Activated CD8-positive, alpha-beta T cell treated with anti-CD3 and anti-CD28 coated beads, Interleukin-2, amount 10 ng/mL, durations not matched to agents 7 days and 5 days (primary cell): ENCODE results near the gene TNFAIP8L3. TPM values are rescaled to one million over a fixed set of nuclear protein-coding genes. Genes with fewer than 3 reads are reported as not detected.
"Not testable (repeated sequence)": the region's sequence is repeated elsewhere in the genome, so short reads cannot be mapped to it uniquely, and the experiment has no call there.

Experiments
- ATAC-seq: fragments of 150-1000 bp; cut with Tn5 transposase; one replicate; pipeline ENCODE4 v1.10.0; 2021; ENCODE audit warnings: moderate library complexity
- CTCF ChIA-PET: fragments of 350-600 bp; sonication (Branson Sonifier 250); formaldehyde crosslinking; loops from one replicate; lab custom pipeline; 2021; ENCODE audit warnings: antibody characterized with exemption; lab: Charles Lee
- POLR2A ChIA-PET: fragments of 350-600 bp; sonication (Branson Sonifier 250); formaldehyde crosslinking; loops from one replicate; lab custom pipeline; 2021; ENCODE audit warnings: antibody characterized with exemption; lab: Charles Lee
- DNase-seq: peaks from one replicate; pipeline ENCODE4 v3.0.0-alpha.2; 2020
- H3K27ac Mint-ChIP-seq: one replicate; pipeline ENCODE4 v1.8.0; 2021; ENCODE audit warnings: mild to moderate bottlenecking, mixed read lengths
- H3K27me3 Mint-ChIP-seq: one replicate; pipeline ENCODE4 v1.8.0; 2021; ENCODE audit warnings: low read depth, mixed read lengths
- H3K36me3 Mint-ChIP-seq: one replicate; pipeline ENCODE4 v1.8.0; 2021; ENCODE audit warnings: low read depth, mixed read lengths
- H3K4me1 Mint-ChIP-seq: one replicate; pipeline ENCODE4 v1.8.0; 2021; ENCODE audit warnings: low read depth, mixed read lengths
- H3K4me3 Mint-ChIP-seq: one replicate; pipeline ENCODE4 v1.8.0; 2021; ENCODE audit warnings: mild to moderate bottlenecking, mixed read lengths
- H3K9me3 Mint-ChIP-seq: one replicate; pipeline ENCODE4 v1.8.0; 2022; ENCODE audit warnings: mixed read lengths; ENCODE audit not compliant: insufficient read depth
- total RNA-seq, 2 experiments: library from RNA; stranded (reverse); gene quantifications; one replicate each; pipeline ENCODE4 v1.2.3, GENCODE V29; 2021

Gene TNFAIP8L3
- total RNA-seq, 2 experiments from 2014 or later = not detected

DNA sequence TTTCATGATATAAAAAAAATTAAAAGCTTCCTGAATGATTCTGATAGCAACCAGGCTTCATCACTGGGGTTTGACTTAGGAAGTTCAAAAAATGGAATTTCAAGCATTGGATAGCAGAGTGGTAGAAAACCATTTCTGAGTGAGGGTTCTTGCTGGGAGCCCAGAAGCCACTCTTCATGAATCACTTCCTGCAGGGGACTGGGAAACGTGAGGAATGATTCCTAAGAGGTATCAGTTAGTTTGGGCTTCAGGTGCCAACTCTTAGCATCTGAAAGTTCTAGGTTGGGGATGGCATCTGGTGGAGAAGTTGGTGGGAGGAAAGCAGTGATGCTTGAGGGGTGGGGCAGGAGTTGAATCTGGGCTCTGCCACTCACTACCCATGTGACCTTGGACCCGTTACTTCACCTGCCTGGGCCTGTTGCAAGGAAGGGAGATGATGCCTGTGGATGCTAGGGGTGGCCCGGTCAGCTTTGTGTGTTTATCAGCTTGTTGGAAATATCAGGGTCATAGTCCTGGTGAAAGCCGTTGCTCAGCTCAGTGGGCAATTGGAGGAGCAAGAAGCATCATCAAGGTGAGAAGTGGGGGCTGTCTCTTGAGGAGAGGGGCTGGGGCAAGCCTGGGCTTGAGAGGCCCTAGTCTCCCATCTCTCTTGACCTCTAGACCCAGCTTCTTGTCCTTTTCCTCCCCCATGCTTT, 37.0 kb upstream of the TNFAIP8L3 start:
- Mint-ChIP-seq H3K4me3 (no peak overlapping the region), H3K9me3 (no peaks in the 10 kb centered on the region), H3K36me3 (no peaks in the 10 kb centered on the region), H3K27ac (no peak overlapping the region), H3K4me1 (peaks cover 8% of the 10 kb centered on the region), H3K27me3 (peaks cover 30% of the 10 kb centered on the region)
- ATAC-seq (no peak), DNase-seq (no peak)
- CTCF ChIA-PET = no interaction called here
- POLR2A ChIA-PET = no interaction called here

DNA sequence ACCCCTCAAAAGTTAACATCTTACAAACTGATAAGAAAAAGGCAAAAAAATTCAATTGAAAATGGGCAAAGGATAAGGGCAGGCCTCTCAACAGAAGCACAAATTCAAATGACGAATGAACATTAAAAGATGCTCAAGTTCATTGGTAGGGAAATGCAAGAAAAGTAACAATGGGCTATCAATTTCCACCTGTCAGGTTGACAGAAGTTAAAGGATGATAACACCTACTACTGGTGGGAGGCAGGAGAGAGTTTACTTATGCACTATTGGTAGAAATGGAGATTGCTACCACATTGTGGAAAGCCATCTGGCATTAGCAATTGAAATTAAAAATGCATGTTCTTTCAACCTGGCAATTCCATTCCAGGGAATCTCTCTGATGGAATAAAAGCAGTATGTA, 35.6 kb upstream of the TNFAIP8L3 start:
- Mint-ChIP-seq H3K27me3 (peaks cover 29% of the 10 kb centered on the region), H3K4me3 (no peak overlapping the region), H3K9me3 (no peaks in the 10 kb centered on the region), H3K4me1 (peaks cover 13% of the 10 kb centered on the region), H3K36me3 (no peaks in the 10 kb centered on the region), H3K27ac (no peak overlapping the region)
- ChIA-PET POLR2A (no interaction called here), CTCF (no interaction called here)
- ATAC-seq = no peak
- DNase-seq = no peak

DNA sequence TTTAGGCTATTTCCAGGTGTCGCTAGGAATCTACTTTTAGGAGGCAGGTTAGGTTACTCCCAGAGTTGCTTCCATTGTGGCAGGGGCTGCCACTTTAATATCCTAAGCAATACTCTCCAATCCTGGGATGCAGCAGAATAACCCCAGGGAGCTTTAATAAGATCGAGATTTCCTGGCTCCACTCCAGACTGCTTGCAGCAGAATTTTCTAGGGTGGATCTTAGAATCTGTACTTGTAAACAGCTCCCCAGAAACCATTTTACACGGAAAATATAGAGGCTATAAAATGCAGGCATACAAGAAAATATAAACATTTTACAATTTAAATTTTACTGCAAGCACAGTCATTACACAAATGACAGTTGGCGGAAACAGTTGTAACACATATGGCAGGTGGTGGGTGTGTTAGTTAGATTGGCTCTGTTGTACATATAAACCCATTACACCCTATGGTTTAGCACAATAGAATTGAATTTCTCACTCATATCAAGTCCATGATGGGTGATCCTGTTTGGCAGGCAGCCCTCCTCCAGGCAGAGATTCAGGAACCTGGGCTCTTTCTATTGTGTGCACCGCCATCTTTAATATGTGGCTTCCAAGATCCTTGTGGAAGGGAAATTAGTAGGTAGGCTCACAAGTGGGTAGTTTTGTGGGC, 35.0 kb upstream of the TNFAIP8L3 start:
- Mint-ChIP-seq H3K36me3 (no peaks in the 10 kb centered on the region), H3K4me1 (peaks cover 13% of the 10 kb centered on the region), H3K9me3 (no peaks in the 10 kb centered on the region), H3K4me3 (no peak overlapping the region), H3K27me3 (peaks cover 29% of the 10 kb centered on the region), H3K27ac (no peak overlapping the region)
- ATAC-seq (no peak), DNase-seq (no peak)
- ChIA-PET CTCF (no interaction called here), POLR2A (no interaction called here)

DNA sequence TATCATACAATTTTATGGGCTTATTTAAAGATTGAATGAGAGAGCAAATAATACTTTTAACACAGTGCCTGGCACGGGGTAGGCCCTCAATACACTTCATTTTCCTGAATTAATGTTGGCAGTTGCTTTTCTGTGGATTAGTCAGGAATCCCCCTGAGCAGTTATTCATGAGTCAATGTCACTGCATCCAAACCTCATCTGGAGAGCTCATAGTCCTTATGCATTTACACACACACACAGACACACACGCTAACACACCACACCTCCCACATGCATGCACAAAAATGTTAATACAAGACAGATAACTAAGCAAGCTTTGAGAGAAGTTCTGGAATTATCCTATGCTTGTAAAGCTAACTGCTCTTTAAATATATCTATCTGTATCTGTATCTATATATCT, 34.0 kb upstream of the TNFAIP8L3 start:
- ATAC-seq (no peak), DNase-seq (no peak)
- Mint-ChIP-seq H3K4me1 (peaks cover 13% of the 10 kb centered on the region), H3K36me3 (no peaks in the 10 kb centered on the region), H3K27ac (no peak overlapping the region), H3K4me3 (no peak overlapping the region), H3K27me3 (peaks cover 22% of the 10 kb centered on the region), H3K9me3 (no peaks in the 10 kb centered on the region)
- POLR2A ChIA-PET = no interaction called here
- CTCF ChIA-PET = no interaction called here

DNA sequence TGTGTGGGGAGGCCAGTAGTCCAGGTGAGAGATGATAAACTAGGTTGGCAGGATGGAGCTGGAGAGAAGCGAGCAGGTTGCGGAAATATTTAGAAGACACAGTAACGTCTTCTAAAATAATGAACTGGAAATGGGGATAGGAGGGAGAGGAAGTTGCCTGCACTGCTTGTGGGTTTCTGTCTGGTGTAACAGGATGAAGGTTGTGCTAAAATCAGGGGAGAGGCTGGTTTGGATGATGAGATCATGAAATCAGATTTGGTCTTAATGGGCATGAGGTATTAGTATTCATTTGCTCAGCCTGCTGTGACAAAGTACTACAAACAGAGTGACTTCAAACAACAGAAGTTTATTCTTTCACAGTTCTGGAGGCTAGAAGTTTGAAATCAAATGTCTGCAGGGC, 32.1 kb upstream of the TNFAIP8L3 start:
- no peaks in the 10 kb centered on the region for H3K9me3 Mint-ChIP-seq
- DNase-seq (no peak), ATAC-seq (no peak)
- H3K36me3 Mint-ChIP-seq = no peaks in the 10 kb centered on the region
- H3K27me3 Mint-ChIP-seq = peaks cover 25% of the 10 kb centered on the region
- H3K4me1 Mint-ChIP-seq = peaks cover 13% of the 10 kb centered on the region
- CTCF ChIA-PET = no interaction called here
- POLR2A ChIA-PET = no interaction called here
- no peak overlapping the region for H3K4me3 Mint-ChIP-seq
- H3K27ac Mint-ChIP-seq = no peak overlapping the region

DNA sequence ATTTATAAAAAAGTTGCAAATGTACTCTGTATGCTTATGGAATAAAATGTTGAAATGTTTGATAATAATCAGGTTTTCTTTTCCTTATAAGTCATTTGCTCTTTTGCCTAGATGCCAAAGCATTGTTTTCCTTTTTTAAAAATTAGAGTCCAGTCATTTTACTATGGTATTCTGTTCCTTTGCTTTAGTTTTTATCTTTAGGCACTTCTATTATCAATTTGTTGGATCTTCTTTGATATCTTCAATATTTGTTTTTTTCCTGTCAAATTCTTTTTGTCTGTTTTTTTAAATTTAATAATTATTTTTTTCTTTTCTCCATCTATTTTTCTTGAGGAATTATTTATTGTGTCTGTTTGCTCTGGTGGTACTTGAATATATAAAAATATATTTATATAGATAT, 28.3 kb upstream of the TNFAIP8L3 start:
- H3K27ac Mint-ChIP-seq, POLR2A ChIA-PET, ATAC-seq, H3K9me3 Mint-ChIP-seq, H3K36me3 Mint-ChIP-seq, H3K4me3 Mint-ChIP-seq, CTCF ChIA-PET, DNase-seq: not testable (repeated sequence)
- H3K27me3 Mint-ChIP-seq = peaks cover 27% of the 10 kb centered on the region
- peaks cover 13% of the 10 kb centered on the region for H3K4me1 Mint-ChIP-seq

DNA sequence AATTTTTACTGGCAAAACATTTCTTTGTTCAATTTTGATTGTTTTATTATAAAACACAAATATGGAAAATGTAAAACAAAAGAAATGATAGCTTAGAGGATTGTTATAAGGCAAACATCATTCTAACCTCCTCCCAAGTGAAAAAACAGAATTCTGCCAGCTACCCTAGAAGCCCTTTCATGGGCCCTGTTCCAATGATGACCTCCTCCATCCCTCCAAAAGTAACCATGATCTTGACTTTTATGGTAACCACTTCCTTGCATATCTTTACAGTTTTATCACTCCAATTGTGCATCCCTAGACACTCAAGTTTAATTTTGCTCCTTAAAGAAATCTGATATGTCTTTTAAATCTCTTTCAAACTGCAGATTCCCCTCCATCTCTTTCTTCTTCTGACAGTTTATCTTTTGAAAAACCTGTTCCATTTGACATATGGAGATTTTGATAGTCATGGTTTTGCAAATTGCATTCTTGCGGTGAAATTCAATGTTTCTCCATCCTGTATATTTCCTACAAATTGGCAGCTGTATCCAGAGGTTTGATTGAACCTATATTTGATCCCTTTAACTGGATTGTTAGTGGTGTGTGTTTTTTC, 27.0 kb upstream of the TNFAIP8L3 start:
- Mint-ChIP-seq H3K4me1 (peaks cover 5% of the 10 kb centered on the region), H3K27ac (no peak overlapping the region), H3K9me3 (no peaks in the 10 kb centered on the region), H3K36me3 (no peaks in the 10 kb centered on the region), H3K27me3 (peaks cover 24% of the 10 kb centered on the region), H3K4me3 (no peak overlapping the region)
- ChIA-PET POLR2A (no interaction called here), CTCF (no interaction called here)
- DNase-seq = no peak
- ATAC-seq = no peak

DNA sequence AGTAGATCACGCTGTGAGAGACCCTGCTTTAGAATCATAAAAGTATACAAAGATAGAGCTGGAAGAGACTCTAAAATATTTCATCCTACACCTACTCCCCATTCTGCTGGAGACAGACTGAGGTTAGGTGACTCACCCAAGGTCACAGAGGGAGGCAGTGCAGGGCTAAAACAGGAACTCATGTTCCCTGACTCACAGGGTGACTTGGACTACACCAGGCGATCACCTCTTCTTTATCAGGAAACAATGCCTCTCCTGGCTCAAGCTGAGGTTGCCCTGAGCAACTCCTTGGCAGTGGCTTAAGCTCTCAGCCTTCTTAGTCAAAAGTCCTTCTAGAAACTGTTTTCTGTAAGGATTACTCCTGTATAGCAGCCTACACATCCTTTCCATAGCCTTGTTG, 26.4 kb upstream of the TNFAIP8L3 start:
- no peak overlapping the region for H3K4me3 Mint-ChIP-seq
- CTCF ChIA-PET = no interaction called here
- no peak for DNase-seq
- H3K27ac Mint-ChIP-seq = no peak overlapping the region
- H3K4me1 Mint-ChIP-seq = no peaks in the 10 kb centered on the region
- H3K27me3 Mint-ChIP-seq = peaks cover 22% of the 10 kb centered on the region
- H3K36me3 Mint-ChIP-seq = no peaks in the 10 kb centered on the region
- no peaks in the 10 kb centered on the region for H3K9me3 Mint-ChIP-seq
- POLR2A ChIA-PET = no interaction called here
- ATAC-seq = no peak

DNA sequence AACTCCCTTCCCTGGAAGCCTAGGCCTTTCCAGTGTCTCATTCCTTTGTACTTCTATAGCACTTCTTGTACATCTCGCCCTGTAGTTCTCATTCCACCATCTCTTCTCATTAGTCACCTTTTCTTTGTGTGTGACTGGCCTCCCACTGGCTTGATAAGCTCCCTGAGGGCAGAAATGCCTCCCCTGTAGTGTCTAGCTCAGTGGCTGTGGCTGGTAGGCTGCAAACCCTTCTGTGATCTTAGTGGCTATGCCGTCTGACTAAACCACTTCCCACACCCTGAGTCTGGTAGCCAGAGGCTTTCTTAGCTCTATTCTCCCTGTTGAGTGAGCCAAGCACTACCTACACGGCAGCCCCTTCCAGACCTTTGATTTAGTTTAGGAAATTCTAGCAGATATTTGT, 24.4 kb upstream of the TNFAIP8L3 start:
- CTCF ChIA-PET = no interaction called here
- Mint-ChIP-seq H3K27ac (no peak overlapping the region), H3K27me3 (peaks cover 24% of the 10 kb centered on the region), H3K4me1 (no peaks in the 10 kb centered on the region), H3K9me3 (no peaks in the 10 kb centered on the region), H3K36me3 (no peaks in the 10 kb centered on the region), H3K4me3 (no peak overlapping the region)
- no peak for ATAC-seq
- no peak for DNase-seq
- POLR2A ChIA-PET = no interaction called here

DNA sequence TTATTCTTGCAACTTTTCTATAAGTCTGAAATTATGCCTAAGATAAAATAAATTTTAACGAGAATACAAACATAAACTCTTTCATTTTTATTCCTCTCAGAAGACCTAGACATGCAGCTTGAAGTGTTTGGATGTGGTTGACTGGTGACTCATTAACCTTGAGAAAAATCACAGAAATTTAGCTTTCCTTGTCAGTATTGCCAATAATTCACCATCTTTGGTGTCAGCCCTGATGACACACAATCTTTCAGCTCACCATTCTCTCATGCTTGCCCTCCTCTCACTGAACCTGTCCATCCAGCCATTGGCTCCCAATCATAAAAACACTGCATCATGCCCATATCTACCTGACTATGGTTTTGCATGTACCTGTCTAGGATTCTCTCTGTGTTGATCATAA, 22.6 kb upstream of the TNFAIP8L3 start:
- Mint-ChIP-seq H3K9me3 (no peaks in the 10 kb centered on the region), H3K4me3 (no peak overlapping the region), H3K27ac (no peak overlapping the region), H3K36me3 (no peaks in the 10 kb centered on the region), H3K27me3 (peaks cover 21% of the 10 kb centered on the region), H3K4me1 (no peaks in the 10 kb centered on the region)
- ChIA-PET POLR2A (no interaction called here), CTCF (no interaction called here)
- no peak for DNase-seq
- ATAC-seq = no peak

DNA sequence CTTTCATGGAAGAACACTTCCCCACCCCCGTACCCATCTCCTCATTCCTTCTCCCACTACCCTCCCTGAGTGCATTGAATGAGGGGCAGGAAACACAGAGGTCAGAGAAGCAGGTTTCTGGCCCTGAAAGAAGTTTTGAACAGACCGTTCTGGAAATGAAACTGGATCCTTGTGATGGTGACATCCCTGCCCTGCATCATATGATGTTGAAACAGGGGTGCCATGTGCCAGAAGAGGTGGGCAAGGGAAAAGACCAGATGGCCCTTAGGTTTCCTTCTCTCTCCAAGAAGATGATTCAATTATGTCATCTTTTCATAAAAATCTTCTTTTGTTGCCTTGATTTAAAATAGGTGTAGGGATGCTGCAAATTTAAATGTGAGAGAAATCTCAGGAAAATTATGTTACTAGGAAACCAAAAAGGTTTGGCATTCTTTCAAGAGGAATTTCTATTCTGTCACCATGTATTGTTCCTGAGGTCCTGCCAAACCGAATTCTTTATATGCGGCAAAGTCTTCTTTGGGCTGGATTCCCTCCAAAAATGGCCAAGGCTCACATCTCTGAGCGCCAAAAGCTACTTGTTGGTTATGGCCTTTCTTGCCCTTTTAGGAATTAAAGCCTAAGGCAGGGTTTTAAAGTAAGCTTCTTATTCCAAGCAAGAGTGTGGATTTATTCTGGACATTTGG, 19.9 kb upstream of the TNFAIP8L3 start:
- ChIA-PET POLR2A (no interaction called here), CTCF (no interaction called here)
- peaks cover 32% of the 10 kb centered on the region for H3K27me3 Mint-ChIP-seq
- H3K27ac Mint-ChIP-seq = no peak overlapping the region
- no peaks in the 10 kb centered on the region for H3K36me3 Mint-ChIP-seq
- ATAC-seq (no peak), DNase-seq (no peak)
- H3K9me3 Mint-ChIP-seq = no peaks in the 10 kb centered on the region
- no peak overlapping the region for H3K4me3 Mint-ChIP-seq
- no peaks in the 10 kb centered on the region for H3K4me1 Mint-ChIP-seq

DNA sequence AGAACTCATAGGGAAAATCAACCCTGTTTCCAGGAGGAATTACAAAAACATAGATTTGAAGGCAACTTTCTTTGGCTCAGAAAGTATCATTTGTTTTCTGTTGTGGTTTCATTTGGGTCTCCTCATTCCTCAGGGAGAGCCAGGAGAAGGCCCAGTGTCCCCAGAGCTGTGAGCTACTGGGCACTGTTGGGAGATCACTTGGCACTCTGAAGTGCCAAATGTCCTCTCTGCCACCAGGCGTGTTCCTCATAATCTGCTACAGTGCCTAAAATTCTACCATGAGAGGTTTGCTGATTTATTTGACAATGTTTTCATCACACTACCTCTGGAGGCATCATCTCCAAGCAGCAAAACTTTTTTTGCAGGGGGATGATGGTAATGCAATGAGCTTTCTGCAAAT, 17.4 kb upstream of the TNFAIP8L3 start:
- no peaks in the 10 kb centered on the region for H3K9me3 Mint-ChIP-seq
- POLR2A ChIA-PET = no interaction called here
- H3K4me3 Mint-ChIP-seq = no peak overlapping the region
- ATAC-seq = no peak
- no peaks in the 10 kb centered on the region for H3K4me1 Mint-ChIP-seq
- no peak for DNase-seq
- peaks cover 30% of the 10 kb centered on the region for H3K27me3 Mint-ChIP-seq
- no peak overlapping the region for H3K27ac Mint-ChIP-seq
- H3K36me3 Mint-ChIP-seq = no peaks in the 10 kb centered on the region
- CTCF ChIA-PET = interaction anchor here (0.8 kb wide), 1 partner anchor 51 kb away, joined by 3 read pairs; no protein-coding TSS in a partner anchor
